KMS-11 (cell line): ENCODE measurements around the gene ISG15.
"Not testable (repeated sequence)": the region's sequence is repeated elsewhere in the genome, so short reads cannot be mapped to it uniquely, and the experiment has no call there.

Source experiments
- H2AFZ ChIP-seq: fragments of 200-600 bp; sonication (generic); 2 replicates; pipeline ENCODE4 v1.6.1; 2016; ENCODE audit warnings: antibody characterized with exemption, mixed run types, low read depth
- H3K27ac ChIP-seq: fragments of 200-600 bp; sonication (generic); 2 replicates; pipeline ENCODE4 v1.6.1; 2016; ENCODE audit warnings: mild to moderate bottlenecking, mixed run types
- H3K27me3 ChIP-seq: fragments of 200-600 bp; sonication (generic); 2 replicates; pipeline ENCODE4 v1.6.1; 2017; ENCODE audit warnings: mild to moderate bottlenecking, low read depth, mixed run types, moderate library complexity; ENCODE audit not compliant: insufficient read depth
- H3K36me3 ChIP-seq: fragments of 200-600 bp; sonication (generic); 2 replicates; pipeline ENCODE4 v1.6.1; 2017; ENCODE audit warnings: mild to moderate bottlenecking, mixed run types; ENCODE audit not compliant: insufficient read depth
- H3K4me1 ChIP-seq: fragments of 200-600 bp; sonication (generic); 2 replicates; pipeline ENCODE4 v1.6.1; 2016; ENCODE audit warnings: mild to moderate bottlenecking, low read depth, mixed run types; ENCODE audit not compliant: poor library complexity, severe bottlenecking
- H3K4me2 ChIP-seq: fragments of 200-600 bp; sonication (generic); 2 replicates; pipeline ENCODE4 v1.7.0; 2016; ENCODE audit warnings: mild to moderate bottlenecking, mixed run types
- H3K4me3 ChIP-seq: fragments of 200-600 bp; sonication (generic); IDR thresholded peaks from 2 replicates; pipeline ENCODE4 v1.6.1; 2017; ENCODE audit warnings: low read depth, low read length, mixed read lengths; ENCODE audit not compliant: insufficient read depth
- H3K79me2 ChIP-seq: fragments of 200-600 bp; sonication (generic); 2 replicates; pipeline ENCODE4 v1.6.1; 2016; ENCODE audit warnings: low read depth, mixed run types; ENCODE audit not compliant: insufficient read depth
- H3K9ac ChIP-seq: fragments of 200-600 bp; sonication (generic); 2 replicates; pipeline ENCODE4 v1.6.1; 2016; ENCODE audit warnings: mild to moderate bottlenecking, mixed run types
- H4K20me1 ChIP-seq: fragments of 200-600 bp; sonication (generic); 2 replicates; pipeline ENCODE4 v1.6.1; 2016; ENCODE audit warnings: mild to moderate bottlenecking, mixed run types; ENCODE audit not compliant: insufficient read depth
- CTCF ChIP-seq: fragments of 200-600 bp; sonication (generic); conservative IDR thresholded peaks from 2 replicates; pipeline ENCODE4 v1.6.1; 2017; ENCODE audit warnings: low read depth, mild to moderate bottlenecking, antibody characterized with exemption, low read length, moderate library complexity, mixed read lengths

ISG15 gene

DNA sequence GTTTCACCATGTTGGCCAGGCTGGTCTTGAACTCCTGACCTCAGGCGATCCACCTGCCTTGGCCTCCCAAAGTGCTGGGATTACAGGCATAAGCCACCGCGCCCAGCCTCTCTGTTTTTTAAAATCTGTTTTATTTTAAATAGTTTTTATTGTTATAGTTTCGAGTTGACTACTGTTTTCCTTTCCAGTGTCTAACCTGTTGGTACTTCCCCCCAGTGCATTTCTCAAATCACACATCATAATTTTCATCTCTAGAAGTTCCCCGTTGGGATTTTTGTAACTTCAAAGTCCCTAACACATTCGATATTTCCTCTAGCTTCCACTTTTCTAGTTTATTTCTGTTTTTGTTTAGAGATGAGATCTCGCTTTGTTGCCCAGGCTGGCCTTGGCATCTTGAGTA lies 20.9 kb upstream of the ISG15 start:
- H3K4me1 ChIP-seq = peaks cover 4% of the 10 kb centered on the region
- H3K9ac ChIP-seq = no peak overlapping the region
- H3K27ac ChIP-seq = no peak overlapping the region
- no peaks in the 10 kb centered on the region for H4K20me1 ChIP-seq
- no peak overlapping the region for H3K4me2 ChIP-seq
- no peaks in the 10 kb centered on the region for H3K79me2 ChIP-seq
- H3K36me3 ChIP-seq = no peaks in the 10 kb centered on the region
- H3K27me3 ChIP-seq = peaks cover 95% of the 10 kb centered on the region
- no peak overlapping the region for H3K4me3 ChIP-seq
- H2AFZ ChIP-seq = no peak overlapping the region
- TF ChIP-seq CTCF = no peak

- H3K9ac ChIP-seq = no peak overlapping the region
- no peak overlapping the region for H3K4me2 ChIP-seq
- H2AFZ ChIP-seq = no peak overlapping the region
- no peaks in the 10 kb centered on the region for H3K36me3 ChIP-seq
- H3K27me3 ChIP-seq = peaks cover 88% of the 10 kb centered on the region
- H3K4me3 ChIP-seq = no peak overlapping the region
- no peaks in the 10 kb centered on the region for H3K79me2 ChIP-seq
- TF ChIP-seq CTCF = no peak
- H4K20me1 ChIP-seq = no peaks in the 10 kb centered on the region
- H3K27ac ChIP-seq = no peak overlapping the region
- H3K4me1 ChIP-seq = peaks cover 4% of the 10 kb centered on the region
Measured at GRCh38 chr1:993379-993995, 19.8 kb upstream of the ISG15 start.

GRCh38 chr1:994546-994945 lies 18.8 kb upstream of the ISG15 start:
- H3K27me3 ChIP-seq = peaks cover 78% of the 10 kb centered on the region

GRCh38 chr1:995665-996633 lies 17.3 kb upstream of the ISG15 start:
- Histone ChIP-seq H3K4me3 (no peak overlapping the region), H2AFZ (no peak overlapping the region), H3K36me3 (no peaks in the 10 kb centered on the region), H3K4me2 (no peak overlapping the region), H3K9ac (no peak overlapping the region), H3K27ac (no peak overlapping the region), H3K79me2 (no peaks in the 10 kb centered on the region), H3K27me3 (peaks cover 66% of the 10 kb centered on the region), H4K20me1 (no peaks in the 10 kb centered on the region), H3K4me1 (peaks cover 4% of the 10 kb centered on the region)
- TF ChIP-seq CTCF = no peak

More at GRCh38 chr1:994546-994945, 18.8 kb upstream of the ISG15 start:
- not testable (repeated sequence) for H3K4me3 ChIP-seq, H3K4me2 ChIP-seq, H3K27ac ChIP-seq, H3K9ac ChIP-seq, H3K4me1 ChIP-seq, H4K20me1 ChIP-seq, H3K36me3 ChIP-seq, H3K79me2 ChIP-seq, H2AFZ ChIP-seq
